PFSK-1 (cell line): Measurements from ENCODE around the gene QPRT.

ENCODE experiments used
- FOXP2 ChIP-seq: optimal IDR thresholded peaks from 2 replicates; pipeline ENCODE3; 2011; ENCODE audit warnings: borderline replicate concordance, control low read depth, inconsistent platforms; ENCODE audit not compliant: insufficient read depth; ENCODE audit errors: extremely low read length, extremely low read depth
- POLR2AphosphoS5 ChIP-seq: IDR thresholded peaks from 2 replicates; pipeline ENCODE4 v1.6.1; 2012; ENCODE audit warnings: low read depth, mild to moderate bottlenecking, control low read depth, low read length, moderate library complexity
- SIN3A ChIP-seq: IDR thresholded peaks from 2 replicates; pipeline ENCODE4 v1.6.1; 2012; ENCODE audit warnings: mild to moderate bottlenecking, low read length, moderate library complexity, borderline replicate concordance; ENCODE audit not compliant: insufficient read depth
- TAF1 ChIP-seq: IDR thresholded peaks from 2 replicates; pipeline ENCODE4 v1.6.1; 2012; ENCODE audit warnings: low read length, control low read depth, borderline replicate concordance; ENCODE audit not compliant: insufficient read depth
- TF ChIP-seq, protein P1 (sequence below), 2 experiments: IDR thresholded peaks; 2 replicates each; pipeline versions ENCODE4 v1.6.1 to v1.8.0; 2011 to 2012; ENCODE audit warnings: low read depth in 2 of 2, low read length in 2 of 2, control low read depth in 1 of 2, inconsistent platforms in 1 of 2, mild to moderate bottlenecking in 1 of 2, moderate library complexity in 1 of 2; ENCODE audit not compliant: insufficient read depth in 1 of 2

QPRT gene

DNA sequence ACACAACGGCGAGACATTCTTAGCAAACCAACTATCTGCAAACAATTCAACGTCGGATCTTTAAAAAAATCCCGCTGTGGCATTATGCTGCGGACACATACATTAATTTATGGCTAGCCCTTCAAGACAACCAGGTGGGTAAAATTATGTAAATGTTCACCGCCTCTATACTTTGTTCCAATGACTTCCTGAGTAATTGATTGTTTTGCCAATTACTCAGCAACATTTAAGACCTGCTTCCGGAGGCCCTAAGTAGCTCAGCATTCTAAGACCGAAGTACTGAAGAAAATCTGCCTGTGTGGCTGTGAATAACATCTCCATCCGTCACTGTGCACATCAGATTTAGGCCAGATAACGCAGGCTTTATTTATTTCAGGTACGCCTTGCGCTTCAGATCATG is 23.3 kb downstream of the QPRT start:
- no peak for TF ChIP-seq SIN3A
- no peak for TF ChIP-seq FOXP2
- TF ChIP-seq POLR2AphosphoS5: no peak
- no peak for TF ChIP-seq TAF1
- TF ChIP-seq, protein P1, sequence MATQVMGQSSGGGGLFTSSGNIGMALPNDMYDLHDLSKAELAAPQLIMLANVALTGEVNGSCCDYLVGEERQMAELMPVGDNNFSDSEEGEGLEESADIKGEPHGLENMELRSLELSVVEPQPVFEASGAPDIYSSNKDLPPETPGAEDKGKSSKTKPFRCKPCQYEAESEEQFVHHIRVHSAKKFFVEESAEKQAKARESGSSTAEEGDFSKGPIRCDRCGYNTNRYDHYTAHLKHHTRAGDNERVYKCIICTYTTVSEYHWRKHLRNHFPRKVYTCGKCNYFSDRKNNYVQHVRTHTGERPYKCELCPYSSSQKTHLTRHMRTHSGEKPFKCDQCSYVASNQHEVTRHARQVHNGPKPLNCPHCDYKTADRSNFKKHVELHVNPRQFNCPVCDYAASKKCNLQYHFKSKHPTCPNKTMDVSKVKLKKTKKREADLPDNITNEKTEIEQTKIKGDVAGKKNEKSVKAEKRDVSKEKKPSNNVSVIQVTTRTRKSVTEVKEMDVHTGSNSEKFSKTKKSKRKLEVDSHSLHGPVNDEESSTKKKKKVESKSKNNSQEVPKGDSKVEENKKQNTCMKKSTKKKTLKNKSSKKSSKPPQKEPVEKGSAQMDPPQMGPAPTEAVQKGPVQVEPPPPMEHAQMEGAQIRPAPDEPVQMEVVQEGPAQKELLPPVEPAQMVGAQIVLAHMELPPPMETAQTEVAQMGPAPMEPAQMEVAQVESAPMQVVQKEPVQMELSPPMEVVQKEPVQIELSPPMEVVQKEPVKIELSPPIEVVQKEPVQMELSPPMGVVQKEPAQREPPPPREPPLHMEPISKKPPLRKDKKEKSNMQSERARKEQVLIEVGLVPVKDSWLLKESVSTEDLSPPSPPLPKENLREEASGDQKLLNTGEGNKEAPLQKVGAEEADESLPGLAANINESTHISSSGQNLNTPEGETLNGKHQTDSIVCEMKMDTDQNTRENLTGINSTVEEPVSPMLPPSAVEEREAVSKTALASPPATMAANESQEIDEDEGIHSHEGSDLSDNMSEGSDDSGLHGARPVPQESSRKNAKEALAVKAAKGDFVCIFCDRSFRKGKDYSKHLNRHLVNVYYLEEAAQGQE (IDR thresholded peaks at IDR 0.05; ENCODE audit: insufficient read depth in 1 of 2, low read depth in 2 of 2, low read length in 2 of 2): no peak

DNA sequence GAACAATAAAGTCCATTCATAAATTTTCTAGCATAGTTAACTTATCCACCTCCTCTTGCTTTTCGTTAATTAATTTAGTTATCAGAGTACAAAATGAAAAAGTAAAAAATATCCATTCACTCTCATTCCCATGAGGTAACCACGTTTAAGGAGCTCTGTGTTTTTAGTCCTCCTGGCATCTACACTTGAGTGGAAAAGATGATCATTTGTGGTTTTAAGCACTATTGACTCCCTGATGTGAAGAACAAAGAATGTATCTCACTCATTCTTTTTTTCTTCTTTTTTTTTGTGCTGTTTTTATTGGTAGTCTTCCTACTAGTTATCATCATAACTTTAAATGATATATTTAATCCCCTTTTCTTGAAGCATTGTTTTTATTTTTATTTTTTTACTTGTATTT is 26.1 kb downstream of the QPRT start:
- TF ChIP-seq POLR2AphosphoS5: no peak
- TF ChIP-seq TAF1: no peak

DNA sequence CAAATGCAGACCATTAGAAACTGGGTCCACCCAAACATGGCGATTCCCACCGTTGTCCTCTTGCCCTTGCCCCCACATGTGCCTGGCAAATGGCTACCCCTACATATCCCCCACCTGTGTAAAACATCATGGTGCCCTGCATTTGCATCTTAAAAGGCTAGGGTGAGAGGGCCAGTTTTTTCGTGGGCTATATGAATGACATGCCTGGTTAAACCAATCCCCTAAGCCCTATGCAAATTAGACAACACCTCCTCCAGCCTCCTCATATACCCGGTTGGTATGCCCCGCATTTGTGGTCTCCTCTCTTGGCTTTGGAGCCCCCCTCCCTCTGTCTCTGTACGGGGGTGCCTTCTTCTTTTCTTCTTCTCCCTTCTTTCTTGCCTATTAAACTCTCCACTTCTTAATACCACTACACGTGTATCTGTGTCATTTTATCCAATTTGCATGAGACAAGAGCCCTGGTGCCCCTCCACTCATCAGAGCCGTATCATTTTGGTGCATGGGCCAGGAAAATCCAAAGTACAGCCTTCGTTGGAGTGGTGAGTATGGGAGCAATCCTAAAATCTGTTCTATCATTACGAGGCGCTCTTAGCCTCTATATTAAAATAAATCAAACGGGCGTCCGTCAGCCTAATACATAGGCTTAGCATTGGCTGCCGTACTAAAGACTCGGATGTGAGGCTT is 30.1 kb downstream of the QPRT start:
- TF ChIP-seq POLR2AphosphoS5 (no peak), FOXP2 (no peak), TAF1 (no peak), SIN3A (no peak)
- TF ChIP-seq, protein P1 (IDR thresholded peaks at IDR 0.05; ENCODE audit: insufficient read depth in 1 of 2, low read depth in 2 of 2, low read length in 2 of 2): no peak

GRCh38 chr16:29710227-29711219 is 31.5 kb downstream of the QPRT start:
- TF ChIP-seq POLR2AphosphoS5 (no peak), SIN3A (no peak), FOXP2 (no peak), TAF1 (no peak)
- TF ChIP-seq, protein P1 (IDR thresholded peaks at IDR 0.05; ENCODE audit: insufficient read depth in 1 of 2, low read depth in 2 of 2, low read length in 2 of 2): no peak

- TF ChIP-seq TAF1: no peak
- TF ChIP-seq POLR2AphosphoS5: no peak
- TF ChIP-seq, protein P1 (IDR thresholded peaks at IDR 0.05; ENCODE audit: insufficient read depth in 1 of 2, low read depth in 2 of 2, low read length in 2 of 2): no peak
- no peak for TF ChIP-seq FOXP2
- no peak for TF ChIP-seq SIN3A
Observed at GRCh38 chr16:29712809-29713208, 33.8 kb downstream of the QPRT start.
